B cell (primary cell): ENCODE measurements around the gene SLC37A1.

Experiments used
- EZH2 ChIP-seq: IDR thresholded peaks from 2 replicates; pipeline ENCODE4 v1.6.1; 2012; ENCODE audit warnings: borderline replicate concordance, low read depth, mild to moderate bottlenecking, moderate library complexity, low read length; ENCODE audit not compliant: insufficient read depth, poor library complexity, severe bottlenecking
- TF ChIP-seq, protein P1 (sequence below): fragments of 200-600 bp; IDR thresholded peaks from one replicate; pipeline ENCODE4 v1.8.0; 2022; ENCODE audit warnings: antibody characterized with exemption, mild to moderate bottlenecking

DNA sequence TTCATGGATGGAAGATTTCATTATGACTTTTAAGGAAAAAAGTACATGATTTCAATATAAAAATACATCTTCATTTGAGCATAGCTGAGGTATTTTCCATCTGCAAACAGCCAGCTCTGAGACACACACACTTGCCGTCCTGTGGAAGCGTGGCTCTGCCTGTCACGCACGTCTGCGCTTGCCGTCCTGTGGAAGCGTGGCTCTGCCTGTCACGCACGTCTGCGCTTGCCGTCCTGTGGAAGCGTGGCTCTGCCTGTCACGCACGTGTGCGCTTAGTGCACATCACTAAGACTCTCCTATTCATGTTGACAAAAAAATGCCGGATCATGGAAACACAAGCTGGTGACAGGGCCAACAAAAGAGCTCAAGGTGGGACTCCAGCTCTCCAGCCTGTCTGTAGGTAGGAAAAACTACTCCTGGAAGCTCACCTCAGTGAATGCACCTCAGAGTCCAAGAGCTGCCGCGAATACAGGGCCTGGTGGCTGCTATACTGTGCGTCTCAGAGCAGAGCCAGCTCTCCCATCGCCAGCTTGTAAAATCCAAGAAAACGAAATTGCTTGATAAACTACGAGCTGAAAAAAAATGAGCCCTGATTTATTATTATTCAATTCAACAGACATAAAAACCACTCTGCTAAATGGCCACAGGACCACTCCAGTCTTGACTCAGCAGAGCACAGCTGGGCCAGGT is 69.3 kb downstream of the SLC37A1 start:
- TF ChIP-seq, protein P1, sequence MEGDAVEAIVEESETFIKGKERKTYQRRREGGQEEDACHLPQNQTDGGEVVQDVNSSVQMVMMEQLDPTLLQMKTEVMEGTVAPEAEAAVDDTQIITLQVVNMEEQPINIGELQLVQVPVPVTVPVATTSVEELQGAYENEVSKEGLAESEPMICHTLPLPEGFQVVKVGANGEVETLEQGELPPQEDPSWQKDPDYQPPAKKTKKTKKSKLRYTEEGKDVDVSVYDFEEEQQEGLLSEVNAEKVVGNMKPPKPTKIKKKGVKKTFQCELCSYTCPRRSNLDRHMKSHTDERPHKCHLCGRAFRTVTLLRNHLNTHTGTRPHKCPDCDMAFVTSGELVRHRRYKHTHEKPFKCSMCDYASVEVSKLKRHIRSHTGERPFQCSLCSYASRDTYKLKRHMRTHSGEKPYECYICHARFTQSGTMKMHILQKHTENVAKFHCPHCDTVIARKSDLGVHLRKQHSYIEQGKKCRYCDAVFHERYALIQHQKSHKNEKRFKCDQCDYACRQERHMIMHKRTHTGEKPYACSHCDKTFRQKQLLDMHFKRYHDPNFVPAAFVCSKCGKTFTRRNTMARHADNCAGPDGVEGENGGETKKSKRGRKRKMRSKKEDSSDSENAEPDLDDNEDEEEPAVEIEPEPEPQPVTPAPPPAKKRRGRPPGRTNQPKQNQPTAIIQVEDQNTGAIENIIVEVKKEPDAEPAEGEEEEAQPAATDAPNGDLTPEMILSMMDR = no peak
- TF ChIP-seq EZH2 = no peak
